Prostate gland (tissue), 2 donors: ENCODE results near the gene UBE2J2.

ENCODE experiments used
- CTCF ChIP-seq, 4 experiments: fragments of 200-600 bp in 2 of 4; fragments of 450-650 bp in 2 of 4; sonication (generic) in 2 of 4; IDR thresholded peaks; 1 replicate in 3 of 4; 2 replicates in 1 of 4; pipeline ENCODE4 v1.5.1; 2016 to 2019; ENCODE audit warnings: antibody characterized with exemption in 4 of 4, mild to moderate bottlenecking in 2 of 4, moderate library complexity in 2 of 4
- POLR2A ChIP-seq: fragments of 450-650 bp; IDR thresholded peaks from one replicate; pipeline ENCODE4 v1.6.1; 2016; ENCODE audit warnings: antibody characterized with exemption, mild to moderate bottlenecking

DNA sequence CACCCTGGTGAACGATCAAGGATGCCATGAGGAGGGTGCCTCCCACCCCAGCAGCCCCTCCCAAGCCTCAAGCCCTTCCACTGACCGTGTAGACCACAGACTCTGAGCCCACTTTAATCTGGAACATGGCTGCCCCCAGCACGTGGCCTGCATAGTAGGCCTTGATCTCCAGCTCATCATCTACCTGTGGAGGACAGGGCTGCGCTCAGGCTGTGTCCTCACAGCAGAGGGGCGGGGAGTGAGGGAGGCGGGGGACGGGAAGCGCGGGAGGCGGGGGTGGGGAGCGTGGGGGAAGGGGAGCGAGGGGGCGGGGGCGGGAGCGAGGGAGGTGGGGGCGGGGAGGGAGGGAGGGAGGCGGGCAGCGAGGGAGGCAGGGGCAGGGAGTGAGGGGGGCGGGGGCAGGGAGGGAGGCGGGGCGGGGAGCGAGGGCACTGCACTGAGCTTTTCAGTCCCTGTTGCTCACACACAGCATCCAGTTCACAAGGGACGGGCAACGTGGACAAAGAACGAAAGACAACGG is 41.8 kb upstream of the UBE2J2 start:
- TF ChIP-seq CTCF (IDR thresholded peaks at IDR 0.05) = no peak
- no peak for TF ChIP-seq POLR2A
